Endothelial cell of umbilical vein (primary cell): Measurements from ENCODE around the gene TTYH2. TPM values are rescaled to one million over a fixed set of nuclear protein-coding genes. Genes with fewer than 3 reads are reported as not detected.

Experiments
- BruUV-seq: library from RNA; stranded (reverse); fragments of 400-500 nt; replicated peaks from 2 replicates; lab custom pipeline; 2021; lab: Mats Ljungman, UMichigan
- CTCF ChIA-PET: fragments of 300-600, 350-600 bp; sonication (Branson Sonifier 250); formaldehyde crosslinking; loops from one replicate; lab custom pipeline; 2021; ENCODE audit warnings: antibody characterized with exemption, inconsistent platforms; lab: Charles Lee
- POLR2A ChIA-PET: fragments of 300-600, 350-600 bp; sonication (Branson Sonifier 250); formaldehyde crosslinking; loops from one replicate; lab custom pipeline; 2021; ENCODE audit warnings: antibody characterized with exemption, inconsistent platforms; lab: Charles Lee
- DNase-seq: peaks from one replicate; pipeline ENCODE4 v3.0.0-alpha.2; 2011; ENCODE audit warnings: low read depth, low spot score
- FAIRE-seq: peaks from 2 replicates; lab custom pipeline; 2011; peaks lifted over from hg19 to GRCh38; lab: Jason Lieb, UNC
- H2AFZ ChIP-seq: 2 replicates; pipeline ENCODE4 v1.6.0; 2012; ENCODE audit warnings: low read depth, low read length, control low read depth, inconsistent platforms
- H3K27ac ChIP-seq: 2 replicates; pipeline ENCODE4 v1.5.1; 2011; ENCODE audit warnings: low read depth, mild to moderate bottlenecking, control low read depth, low read length, moderate library complexity; ENCODE audit not compliant: insufficient read depth
- H3K27me3 ChIP-seq, 2 experiments: 2 replicates each; pipeline versions ENCODE4 v1.6.0 to v1.6.1; 2011; ENCODE audit warnings: low read length in 2 of 2, mixed read lengths in 1 of 2; ENCODE audit not compliant: control insufficient read depth in 2 of 2, insufficient read depth in 2 of 2
- H3K36me3 ChIP-seq, 2 experiments: 2 replicates in 1 of 2; 3 replicates in 1 of 2; pipeline ENCODE4 v1.5.1; 2011; ENCODE audit warnings: low read length in 2 of 2, mild to moderate bottlenecking in 1 of 2, moderate library complexity in 1 of 2; ENCODE audit not compliant: control insufficient read depth in 2 of 2, insufficient read depth in 2 of 2; ENCODE audit errors: extremely low read depth in 1 of 2
- H3K4me1 ChIP-seq: 3 replicates; pipeline ENCODE4 v1.5.1; 2011; ENCODE audit warnings: mild to moderate bottlenecking, low read length; ENCODE audit not compliant: control insufficient read depth, insufficient read depth; ENCODE audit errors: extremely low read depth
- H3K4me2 ChIP-seq: 2 replicates; pipeline ENCODE4 v1.6.1; 2011; ENCODE audit warnings: low read length, control low read depth, mixed read lengths; ENCODE audit not compliant: insufficient read depth
- H3K4me3 ChIP-seq, 3 experiments: fragments of 200-600 bp in 1 of 3; sonication (generic), shearing (Covaris generic) in 1 of 3; replicated peaks in 1 of 3; 2 replicates each; pipeline ENCODE4 v1.5.1; 2011 to 2016; ENCODE audit warnings: control low read depth in 3 of 3, low read length in 3 of 3, mild to moderate bottlenecking in 2 of 3, inconsistent platforms in 1 of 3, low read depth in 1 of 3, moderate library complexity in 1 of 3; ENCODE audit not compliant: insufficient read depth in 1 of 3
- H3K79me2 ChIP-seq: 2 replicates; pipeline ENCODE4 v1.6.0; 2012; ENCODE audit warnings: low read length, inconsistent platforms; ENCODE audit not compliant: control insufficient read depth, insufficient read depth
- H3K9ac ChIP-seq: replicated peaks from 2 replicates; pipeline ENCODE3; 2011; ENCODE audit warnings: low read length, control low read depth; ENCODE audit not compliant: insufficient read depth; ENCODE audit errors: extremely low read depth
- H3K9me1 ChIP-seq: replicated peaks from 3 replicates; pipeline ENCODE4 v1.6.0; 2011; ENCODE audit warnings: mild to moderate bottlenecking, low read length; ENCODE audit not compliant: control insufficient read depth, insufficient read depth; ENCODE audit errors: extremely low read depth
- H3K9me3 ChIP-seq: replicated peaks from 2 replicates; pipeline ENCODE4 v1.5.1; 2012; ENCODE audit warnings: low read length, inconsistent platforms; ENCODE audit not compliant: control insufficient read depth, insufficient read depth
- H4K20me1 ChIP-seq: replicated peaks from 2 replicates; pipeline ENCODE3; 2011; ENCODE audit warnings: mild to moderate bottlenecking, low read length; ENCODE audit not compliant: control insufficient read depth, insufficient read depth; ENCODE audit errors: extremely low read depth
- EZH2 ChIP-seq: IDR thresholded peaks from 2 replicates; pipeline ENCODE4 v1.6.1; 2012; ENCODE audit warnings: borderline replicate concordance, low read depth, mild to moderate bottlenecking, moderate library complexity, low read length, inconsistent platforms; ENCODE audit not compliant: severe bottlenecking
- FOS ChIP-seq: IDR thresholded peaks from 2 replicates; pipeline ENCODE4 v1.6.1; 2011; ENCODE audit warnings: mild to moderate bottlenecking, low read length, moderate library complexity, borderline replicate concordance; ENCODE audit not compliant: insufficient read depth
- GATA2 ChIP-seq: IDR thresholded peaks from 2 replicates; pipeline ENCODE4 v1.7.0; 2011; ENCODE audit warnings: low read depth, mild to moderate bottlenecking, moderate library complexity, mixed read lengths, low read length; ENCODE audit not compliant: insufficient read length, insufficient read depth
- JUN ChIP-seq: IDR thresholded peaks from 2 replicates; pipeline ENCODE4 v1.6.1; 2011; ENCODE audit warnings: borderline replicate concordance, low read depth; ENCODE audit not compliant: insufficient read length, insufficient read depth
- MYC ChIP-seq: IDR thresholded peaks from one replicate; pipeline ENCODE4 v1.6.1; 2011; ENCODE audit warnings: mild to moderate bottlenecking, low read depth, low read length
- POLR2A ChIP-seq: IDR thresholded peaks from 2 replicates; pipeline ENCODE4 v1.6.1; 2012; ENCODE audit warnings: low read depth, mild to moderate bottlenecking, control low read depth, low read length
- POLR2AphosphoS5 ChIP-seq: IDR thresholded peaks from 2 replicates; pipeline ENCODE4 v1.6.1; 2012; ENCODE audit warnings: low read depth, mild to moderate bottlenecking, control low read depth, low read length, moderate library complexity; ENCODE audit not compliant: insufficient read depth
- dilution Hi-C: fragments of 300-500 bp; cut with MboI; formaldehyde crosslinking; loops from one replicate; pipeline ENCODE4 v1.15.0; 2019; ENCODE audit warnings: low sequenced_read_pairs; ENCODE audit not compliant: extremely low pct_ligation_motif_present
- intact Hi-C: fragments of 100-400 bp; cut with micrococcal nuclease; formaldehyde crosslinking; loops from one replicate; pipeline ENCODE4 v1.10.0; 2022
- polyA plus RNA-seq, 4 experiments: library from polyadenylated mRNA; depleted of rRNA in 3 of 4; stranded (reverse) in 3 of 4; unstranded in 1 of 4; fragments of >200 nt; gene quantifications; 2 replicates each; pipeline versions ENCODE4 v1.2.1 to v1.2.3, GENCODE V29; 2011 to 2012; ENCODE audit warnings: missing spikeins in 1 of 4
- total RNA-seq: library from RNA; stranded (reverse); gene quantifications from 2 replicates; pipeline ENCODE4 v1.2.3, GENCODE V29; 2021
- TF ChIP-seq, protein P1 (sequence below): IDR thresholded peaks from 2 replicates; pipeline ENCODE4 v1.6.1; 2011; ENCODE audit not compliant: insufficient read depth, insufficient read length
- TF ChIP-seq, protein P2 (sequence below), 2 donors: IDR thresholded peaks; 1 replicate in 1 of 2; 2 replicates in 1 of 2; pipeline ENCODE4 v1.5.1; 2011; ENCODE audit warnings: low read length in 2 of 2, mild to moderate bottlenecking in 2 of 2, moderate library complexity in 2 of 2, control low read depth in 1 of 2, inconsistent platforms in 1 of 2, low read depth in 1 of 2; ENCODE audit not compliant: insufficient read depth in 1 of 2; ENCODE audit errors: extremely low read depth in 1 of 2

The TTYH2 gene
- total and polyA plus RNA-seq, 2 donors (not counting 3 experiments of a cell fraction or from before 2014, with no cell fraction given): 0.75 to 2.0 TPM

DNA sequence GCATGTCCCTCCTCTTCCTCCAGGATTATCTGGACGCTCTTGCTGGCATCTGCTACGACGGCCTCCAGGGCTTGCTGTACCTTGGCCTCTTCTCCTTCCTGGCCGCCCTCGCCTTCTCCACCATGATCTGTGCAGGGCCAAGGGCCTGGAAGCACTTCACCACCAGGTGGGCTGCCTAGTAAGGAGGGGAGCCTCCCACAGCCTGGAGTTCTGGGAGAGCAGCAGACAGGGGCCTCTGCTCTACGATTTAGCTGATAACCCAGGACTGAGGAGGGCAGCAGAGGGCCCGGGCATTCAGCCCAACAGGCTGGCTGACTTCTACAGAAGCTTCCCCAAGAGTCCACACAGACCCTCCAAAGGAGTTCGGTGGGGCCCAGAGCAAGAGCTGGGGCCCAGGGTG is 38.8 kb downstream of the TTYH2 start:
- ChIA-PET POLR2A (no interaction called here), CTCF (no interaction called here)
- H2AFZ ChIP-seq: no peak overlapping the region
- no peak for FAIRE-seq
- dilution Hi-C loops: no loop called here
- TF ChIP-seq, protein P1, sequence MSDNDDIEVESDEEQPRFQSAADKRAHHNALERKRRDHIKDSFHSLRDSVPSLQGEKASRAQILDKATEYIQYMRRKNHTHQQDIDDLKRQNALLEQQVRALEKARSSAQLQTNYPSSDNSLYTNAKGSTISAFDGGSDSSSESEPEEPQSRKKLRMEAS: no peak
- TF ChIP-seq POLR2AphosphoS5 (no peak), FOS (no peak), GATA2 (no peak), POLR2A (no peak), EZH2 (no peak), MYC (no peak), JUN (no peak)
- TF ChIP-seq, protein P2, sequence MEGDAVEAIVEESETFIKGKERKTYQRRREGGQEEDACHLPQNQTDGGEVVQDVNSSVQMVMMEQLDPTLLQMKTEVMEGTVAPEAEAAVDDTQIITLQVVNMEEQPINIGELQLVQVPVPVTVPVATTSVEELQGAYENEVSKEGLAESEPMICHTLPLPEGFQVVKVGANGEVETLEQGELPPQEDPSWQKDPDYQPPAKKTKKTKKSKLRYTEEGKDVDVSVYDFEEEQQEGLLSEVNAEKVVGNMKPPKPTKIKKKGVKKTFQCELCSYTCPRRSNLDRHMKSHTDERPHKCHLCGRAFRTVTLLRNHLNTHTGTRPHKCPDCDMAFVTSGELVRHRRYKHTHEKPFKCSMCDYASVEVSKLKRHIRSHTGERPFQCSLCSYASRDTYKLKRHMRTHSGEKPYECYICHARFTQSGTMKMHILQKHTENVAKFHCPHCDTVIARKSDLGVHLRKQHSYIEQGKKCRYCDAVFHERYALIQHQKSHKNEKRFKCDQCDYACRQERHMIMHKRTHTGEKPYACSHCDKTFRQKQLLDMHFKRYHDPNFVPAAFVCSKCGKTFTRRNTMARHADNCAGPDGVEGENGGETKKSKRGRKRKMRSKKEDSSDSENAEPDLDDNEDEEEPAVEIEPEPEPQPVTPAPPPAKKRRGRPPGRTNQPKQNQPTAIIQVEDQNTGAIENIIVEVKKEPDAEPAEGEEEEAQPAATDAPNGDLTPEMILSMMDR (IDR thresholded peaks at IDR 0.05; ENCODE audit: extremely low read depth in 1 of 2, insufficient read depth in 1 of 2, low read depth in 1 of 2, low read length in 2 of 2): no peak
- intact Hi-C loops: no loop called here
- no peaks in the 10 kb centered on the region for H3K79me2 ChIP-seq
- no TSS peak for BruUV-seq
- no peak overlapping the region for H3K4me3 ChIP-seq
- no peaks in the 10 kb centered on the region for H3K9me1 ChIP-seq
- H3K9me3 ChIP-seq: no peaks in the 10 kb centered on the region
- no peaks in the 10 kb centered on the region for H3K36me3 ChIP-seq
- no peaks in the 10 kb centered on the region for H4K20me1 ChIP-seq
- no peak overlapping the region for H3K27ac ChIP-seq
- H3K9ac ChIP-seq: no peak overlapping the region
- DNase-seq: no peak
- H3K27me3 ChIP-seq: no peaks in the 10 kb centered on the region
- H3K4me2 ChIP-seq: no peak overlapping the region
- no peaks in the 10 kb centered on the region for H3K4me1 ChIP-seq
